Naive B cell (primary cell): ENCODE results near the gene TMEM214. TPM values are rescaled to one million over a fixed set of nuclear protein-coding genes. Genes with fewer than 3 reads are reported as not detected.

ENCODE experiments used
- ATAC-seq, 2 donors: fragments of 150-1000 bp; cut with Tn5 transposase; 2 replicates each; pipeline ENCODE4 v1.10.0; 2021; ENCODE audit warnings: low read depth in 2 of 2, mild to moderate bottlenecking in 2 of 2, moderate library complexity in 2 of 2
- DNase-seq: peaks from one replicate; pipeline ENCODE4 v3.0.0; 2022
- H3K27ac Mint-ChIP-seq, 6 donors: one replicate each; pipeline ENCODE4 v1.8.0; 2020 to 2022; ENCODE audit warnings: mild to moderate bottlenecking in 6 of 6, mixed read lengths in 6 of 6, moderate library complexity in 5 of 6, inconsistent platforms in 2 of 6
- H3K27me3 Mint-ChIP-seq, 3 donors: one replicate each; pipeline ENCODE4 v1.8.0; 2021 to 2022; ENCODE audit warnings: mixed read lengths in 3 of 3, mild to moderate bottlenecking in 1 of 3
- H3K36me3 Mint-ChIP-seq, 2 donors: one replicate each; pipeline ENCODE4 v1.8.0; 2020 to 2022; ENCODE audit warnings: mixed read lengths in 2 of 2, inconsistent platforms in 1 of 2, mild to moderate bottlenecking in 1 of 2
- H3K4me1 Mint-ChIP-seq, 3 donors: one replicate each; pipeline ENCODE4 v1.8.0; 2020 to 2022; ENCODE audit warnings: mixed read lengths in 3 of 3, inconsistent platforms in 1 of 3, mild to moderate bottlenecking in 1 of 3, moderate library complexity in 1 of 3
- H3K4me3 Mint-ChIP-seq, 8 donors: one replicate each; pipeline ENCODE4 v1.8.0; 2020 to 2022; ENCODE audit warnings: mild to moderate bottlenecking in 8 of 8, mixed read lengths in 8 of 8, moderate library complexity in 8 of 8, inconsistent platforms in 2 of 8
- H3K9me3 Mint-ChIP-seq, 7 donors: one replicate each; pipeline ENCODE4 v1.8.0; 2020 to 2022; ENCODE audit warnings: mixed read lengths in 7 of 7, mild to moderate bottlenecking in 5 of 7, inconsistent platforms in 2 of 7, moderate library complexity in 1 of 7
- polyA plus RNA-seq, 6 donors: library from polyadenylated mRNA; unstranded; fragments of 300-500 nt; fragmentation: Illumina TruSeq; gene quantifications; one replicate each; pipeline ENCODE4 v1.2.3, GENCODE V29; 2021; ENCODE audit warnings: low read depth in 6 of 6

TMEM214 gene
- polyA plus RNA-seq, 6 donors from 2014 or later, result 16.6 to 32.9 (median 24.6) TPM

DNA sequence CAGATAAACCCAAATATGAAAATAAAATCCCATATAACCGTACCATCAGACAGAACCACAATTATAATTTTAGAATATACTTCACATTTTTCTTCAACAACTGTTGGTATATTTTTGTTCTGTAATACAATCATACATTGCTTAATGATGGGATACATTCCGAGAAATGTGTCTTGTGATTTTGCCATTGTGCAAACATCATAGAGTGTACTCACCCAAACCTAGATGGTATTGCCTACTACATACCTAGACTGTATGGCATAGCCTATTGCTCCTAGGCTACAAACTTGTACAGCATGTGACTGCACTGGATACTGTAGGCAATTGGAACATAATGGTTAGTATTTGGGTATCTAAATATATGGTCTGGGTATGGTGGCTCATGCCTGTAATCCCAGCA, 31.8 kb upstream of the TMEM214 start:
- ATAC-seq, result no peak
- no peaks in the 10 kb centered on the region for H3K9me3 Mint-ChIP-seq
- no peaks in the 10 kb centered on the region for H3K36me3 Mint-ChIP-seq
- DNase-seq, result no peak
- H3K27ac Mint-ChIP-seq, result no peak overlapping the region
- peaks cover 0 to 4% (median 0%) of the 10 kb centered on the region in 3 donors for H3K4me1 Mint-ChIP-seq
- H3K4me3 Mint-ChIP-seq, result no peak overlapping the region
- peaks cover 9 to 38% (median 34%) of the 10 kb centered on the region in 3 donors for H3K27me3 Mint-ChIP-seq

GRCh38 chr2:27001950-27002349, 30.8 kb upstream of the TMEM214 start:
- ATAC-seq, result no peak
- Mint-ChIP-seq H3K4me3 (no peak overlapping the region), H3K9me3 (no peaks in the 10 kb centered on the region), H3K27ac (peak overlapping the region in 1 of 6 donors; percentile 68), H3K36me3 (no peaks in the 10 kb centered on the region), H3K27me3 (peaks cover 9 to 39% (median 38%) of the 10 kb centered on the region in 3 donors), H3K4me1 (peaks cover 0 to 4% (median 0%) of the 10 kb centered on the region in 3 donors)
- no peak for DNase-seq

GRCh38 chr2:27003007-27003406, 29.8 kb upstream of the TMEM214 start:
- Mint-ChIP-seq H3K36me3 (no peaks in the 10 kb centered on the region), H3K9me3 (no peaks in the 10 kb centered on the region), H3K27me3 (peaks cover 9 to 38% (median 33%) of the 10 kb centered on the region in 3 donors), H3K27ac (no peak overlapping the region), H3K4me1 (peaks cover 0 to 4% (median 0%) of the 10 kb centered on the region in 3 donors), H3K4me3 (no peak overlapping the region)
- ATAC-seq (no peak), DNase-seq (no peak)

- no peak for ATAC-seq
- no peaks in the 10 kb centered on the region for H3K9me3 Mint-ChIP-seq
- H3K4me1 Mint-ChIP-seq, result peaks cover 0 to 4% (median 0%) of the 10 kb centered on the region in 3 donors
Observed at GRCh38 chr2:27003857-27004256, 28.9 kb upstream of the TMEM214 start.

DNA sequence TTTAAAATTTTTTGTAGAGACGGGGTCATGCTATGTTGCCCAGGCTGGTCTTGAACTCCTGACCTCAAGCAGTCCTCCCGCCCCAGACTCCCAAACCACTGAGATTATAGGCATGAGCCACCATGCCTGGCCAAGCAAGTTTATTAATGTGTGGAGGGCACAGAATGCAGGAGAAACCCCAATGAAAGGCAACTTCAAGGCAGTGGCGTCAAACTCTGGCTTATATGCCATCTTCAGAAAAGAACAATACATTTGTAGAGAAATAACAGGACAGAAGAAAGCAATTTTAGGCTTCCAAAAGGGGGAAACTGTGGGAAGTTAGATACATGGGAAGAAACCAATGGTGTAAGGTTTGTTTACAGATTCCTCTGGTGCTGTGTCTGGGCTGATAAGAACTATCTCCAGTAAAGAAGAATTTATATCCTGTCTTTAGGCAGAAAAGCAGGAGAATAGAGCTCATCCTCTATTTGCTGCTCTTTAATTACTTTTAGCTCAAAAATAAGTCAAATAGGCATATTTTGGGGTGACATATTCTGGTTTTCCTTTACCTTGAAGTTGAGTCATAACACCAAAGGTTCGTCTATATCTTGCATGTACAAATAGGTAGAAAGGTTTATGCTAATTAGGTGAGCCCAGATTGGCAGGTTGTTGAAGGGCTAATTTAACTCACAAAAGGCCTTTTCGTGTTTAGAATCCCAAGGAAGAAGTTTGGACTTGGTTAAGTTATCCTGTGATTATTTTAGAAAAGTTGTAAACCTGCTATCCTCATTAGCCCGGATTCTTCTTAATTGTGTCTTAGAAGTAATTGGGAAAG, 26.0 kb upstream of the TMEM214 start:
- Mint-ChIP-seq H3K4me1 (no peaks in the 10 kb centered on the region), H3K9me3 (no peaks in the 10 kb centered on the region), H3K4me3 (no peak overlapping the region), H3K36me3 (no peaks in the 10 kb centered on the region), H3K27me3 (peaks cover 4 to 30% (median 24%) of the 10 kb centered on the region in 3 donors), H3K27ac (peak overlapping the region in 1 of 6 donors; percentile 27)
- ATAC-seq (no peak), DNase-seq (no peak)

More at GRCh38 chr2:27003857-27004256, 28.9 kb upstream of the TMEM214 start:
- no peaks in the 10 kb centered on the region for H3K36me3 Mint-ChIP-seq
- H3K27ac Mint-ChIP-seq, result no peak overlapping the region
- peaks cover 9 to 35% (median 30%) of the 10 kb centered on the region in 3 donors for H3K27me3 Mint-ChIP-seq
- DNase-seq, result no peak
- H3K4me3 Mint-ChIP-seq, result no peak overlapping the region

DNA sequence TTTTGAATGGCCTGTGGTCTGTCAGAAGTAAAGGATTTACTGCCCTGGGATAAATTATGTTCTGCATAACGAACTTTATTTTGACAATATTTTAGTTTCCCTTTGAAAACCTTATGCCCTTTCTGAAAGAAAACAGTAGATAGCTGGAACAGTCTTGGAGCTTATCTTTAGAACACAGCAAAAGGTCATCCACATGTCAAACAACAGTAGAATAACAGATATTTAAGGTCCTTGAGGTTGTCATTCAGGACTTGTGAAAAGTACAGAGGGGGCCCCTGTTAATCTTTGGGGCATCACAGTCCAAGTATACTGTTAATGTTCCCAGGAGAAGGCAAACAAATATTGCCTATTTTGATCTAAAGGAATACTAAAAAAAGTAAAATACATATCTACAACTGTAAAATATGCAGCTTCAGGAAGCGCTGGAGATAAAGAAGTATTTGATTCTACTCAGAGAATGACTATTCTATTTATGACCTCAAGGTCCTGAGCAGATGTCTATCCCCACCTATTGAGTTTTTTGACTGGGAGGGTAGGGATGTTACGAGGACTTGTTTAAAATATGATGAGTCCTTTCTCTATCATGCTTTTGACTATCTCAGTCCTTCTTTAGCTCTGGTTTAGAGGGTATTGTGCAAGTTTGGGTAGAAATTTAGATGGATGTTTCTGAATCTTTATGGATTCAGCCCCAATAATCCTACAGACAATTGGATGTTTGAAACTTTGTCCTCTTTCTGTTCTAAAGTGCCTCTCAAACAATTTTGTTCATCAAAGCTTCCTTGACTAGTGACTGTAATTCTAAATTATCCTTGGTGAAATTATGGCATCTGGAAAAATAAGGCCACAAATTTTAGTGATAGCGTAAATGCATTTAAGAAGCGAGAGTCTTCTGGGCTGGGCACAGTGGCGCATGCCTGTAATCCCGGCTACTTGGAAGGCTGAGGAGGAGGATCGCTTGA, 25.1 kb upstream of the TMEM214 start:
- no peak for ATAC-seq
- H3K27ac Mint-ChIP-seq, result no peak overlapping the region
- H3K27me3 Mint-ChIP-seq, result peaks cover 8 to 36% (median 24%) of the 10 kb centered on the region in 3 donors
- H3K4me1 Mint-ChIP-seq, result no peaks in the 10 kb centered on the region
- H3K4me3 Mint-ChIP-seq, result no peak overlapping the region
- H3K36me3 Mint-ChIP-seq, result no peaks in the 10 kb centered on the region
- no peak for DNase-seq
- H3K9me3 Mint-ChIP-seq, result no peaks in the 10 kb centered on the region

DNA sequence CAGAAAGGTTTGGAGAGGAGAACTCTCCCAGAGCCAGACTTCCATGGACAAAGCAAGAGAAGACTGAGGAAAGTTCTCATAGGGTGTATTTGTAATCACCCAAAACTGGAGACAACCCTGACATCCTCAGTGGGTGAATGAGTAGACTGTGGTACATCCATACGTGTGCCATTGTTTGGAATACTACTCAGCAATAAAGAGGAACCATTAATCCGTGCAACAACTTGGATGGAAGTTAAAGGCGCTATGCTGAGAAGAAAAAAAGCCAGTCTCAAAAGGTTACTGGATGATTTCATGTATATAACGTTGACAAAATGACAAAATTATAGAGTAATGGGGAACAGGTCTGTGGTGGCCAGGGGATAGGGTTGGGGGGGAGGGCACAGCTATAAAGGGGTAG, 24.1 kb upstream of the TMEM214 start:
- Mint-ChIP-seq H3K27ac (no peak overlapping the region), H3K27me3 (peaks cover 5 to 35% (median 20%) of the 10 kb centered on the region in 3 donors), H3K4me3 (no peak overlapping the region), H3K36me3 (no peaks in the 10 kb centered on the region), H3K4me1 (no peaks in the 10 kb centered on the region), H3K9me3 (no peaks in the 10 kb centered on the region)
- ATAC-seq, result no peak
- no peak for DNase-seq

DNA sequence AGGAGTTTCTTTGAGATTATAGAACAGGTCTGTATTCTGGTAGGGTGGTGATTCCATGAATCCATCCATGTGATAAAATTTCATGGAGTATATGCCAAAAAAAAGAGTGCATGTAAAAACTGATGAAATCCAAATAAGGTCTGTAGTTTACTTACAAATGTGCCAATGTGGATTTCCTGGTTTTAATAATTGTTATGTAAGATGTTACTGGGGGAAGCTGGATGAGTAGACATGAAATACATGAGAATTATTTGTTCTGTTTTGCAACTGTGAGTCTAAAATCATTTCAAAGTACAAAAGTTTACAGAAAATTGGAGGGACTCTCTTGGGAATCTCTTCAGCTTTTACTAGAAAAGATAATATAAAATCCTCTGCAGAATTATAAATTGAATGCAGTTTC, 23.7 kb upstream of the TMEM214 start:
- DNase-seq (no peak), ATAC-seq (no peak)
- Mint-ChIP-seq H3K27me3 (peaks cover 5 to 31% (median 16%) of the 10 kb centered on the region in 3 donors), H3K9me3 (no peaks in the 10 kb centered on the region), H3K4me1 (no peaks in the 10 kb centered on the region), H3K4me3 (no peak overlapping the region), H3K27ac (no peak overlapping the region), H3K36me3 (no peaks in the 10 kb centered on the region)

DNA sequence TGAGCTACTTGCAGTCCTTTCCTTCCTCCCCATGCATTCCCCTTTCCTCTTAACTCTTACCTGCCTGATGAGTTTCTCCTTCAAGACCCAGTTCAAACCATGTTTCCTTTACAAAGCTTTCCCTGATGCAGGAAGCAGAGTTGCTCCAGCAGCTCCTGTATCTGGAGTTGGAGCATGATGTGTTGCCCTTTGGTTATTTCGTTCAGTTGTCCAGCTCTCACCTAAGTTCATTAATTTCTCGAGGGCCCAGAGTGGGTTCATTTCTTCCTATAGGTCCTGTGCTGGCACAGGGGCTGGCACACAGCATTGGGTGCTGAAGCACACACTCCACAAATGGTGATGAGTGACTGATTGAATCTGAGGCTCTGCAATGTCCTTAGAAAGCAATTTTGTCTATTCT, 23.0 kb upstream of the TMEM214 start:
- Mint-ChIP-seq H3K27me3 (peaks cover 5 to 26% (median 16%) of the 10 kb centered on the region in 3 donors), H3K4me1 (no peaks in the 10 kb centered on the region), H3K4me3 (no peak overlapping the region), H3K36me3 (no peaks in the 10 kb centered on the region), H3K27ac (peak overlapping the region in 1 of 6 donors; percentile 18), H3K9me3 (no peaks in the 10 kb centered on the region)
- no peak for ATAC-seq
- no peak for DNase-seq

DNA sequence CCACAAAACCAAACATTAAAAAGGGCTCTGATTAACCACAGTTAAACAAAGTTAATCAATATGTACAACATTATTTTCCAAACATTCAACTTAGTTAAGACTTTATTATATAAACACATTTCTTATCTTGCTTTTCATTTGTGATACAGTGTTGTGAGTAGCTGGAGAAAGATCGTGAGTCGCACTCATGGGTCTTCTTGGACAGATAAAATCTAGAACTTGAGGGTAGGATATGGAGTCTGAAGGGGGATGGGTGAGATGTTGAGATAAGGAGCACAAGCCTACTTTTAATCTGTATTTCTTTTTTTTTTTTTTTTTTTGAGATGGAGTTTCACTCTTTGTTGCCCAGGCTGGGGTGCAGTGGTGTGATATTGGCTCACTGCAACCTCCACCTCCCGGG, 22.6 kb upstream of the TMEM214 start:
- Mint-ChIP-seq H3K36me3 (no peaks in the 10 kb centered on the region), H3K4me3 (no peak overlapping the region), H3K27ac (peak overlapping the region in 1 of 6 donors; percentile 10), H3K9me3 (no peaks in the 10 kb centered on the region), H3K4me1 (no peaks in the 10 kb centered on the region), H3K27me3 (peaks cover 5 to 24% (median 13%) of the 10 kb centered on the region in 3 donors)
- DNase-seq (no peak), ATAC-seq (no peak)

DNA sequence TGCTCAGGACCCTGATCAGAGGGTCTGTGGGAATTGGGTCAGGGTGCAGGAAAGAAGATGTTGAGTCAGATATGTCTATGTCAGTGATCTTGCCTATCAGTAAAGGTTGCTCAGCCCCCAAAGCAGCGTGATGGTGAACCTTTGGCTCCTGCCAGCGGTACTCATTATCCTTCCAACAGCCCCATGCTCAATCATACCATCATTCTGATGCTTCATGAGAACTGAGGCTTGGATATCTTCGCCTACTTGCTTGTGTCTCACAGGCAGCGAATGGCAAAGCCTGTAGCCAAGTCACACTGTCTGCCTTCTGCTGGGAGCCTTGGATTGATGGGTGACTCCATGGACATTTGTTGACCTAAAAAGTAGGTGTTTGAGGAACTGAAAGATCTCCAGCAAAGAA, 19.0 kb upstream of the TMEM214 start:
- Mint-ChIP-seq H3K36me3 (no peaks in the 10 kb centered on the region), H3K4me3 (no peak overlapping the region), H3K27me3 (peaks cover 5 to 14% (median 7%) of the 10 kb centered on the region in 3 donors), H3K4me1 (no peaks in the 10 kb centered on the region), H3K9me3 (no peaks in the 10 kb centered on the region), H3K27ac (no peak overlapping the region)
- DNase-seq (no peak), ATAC-seq (no peak)

DNA sequence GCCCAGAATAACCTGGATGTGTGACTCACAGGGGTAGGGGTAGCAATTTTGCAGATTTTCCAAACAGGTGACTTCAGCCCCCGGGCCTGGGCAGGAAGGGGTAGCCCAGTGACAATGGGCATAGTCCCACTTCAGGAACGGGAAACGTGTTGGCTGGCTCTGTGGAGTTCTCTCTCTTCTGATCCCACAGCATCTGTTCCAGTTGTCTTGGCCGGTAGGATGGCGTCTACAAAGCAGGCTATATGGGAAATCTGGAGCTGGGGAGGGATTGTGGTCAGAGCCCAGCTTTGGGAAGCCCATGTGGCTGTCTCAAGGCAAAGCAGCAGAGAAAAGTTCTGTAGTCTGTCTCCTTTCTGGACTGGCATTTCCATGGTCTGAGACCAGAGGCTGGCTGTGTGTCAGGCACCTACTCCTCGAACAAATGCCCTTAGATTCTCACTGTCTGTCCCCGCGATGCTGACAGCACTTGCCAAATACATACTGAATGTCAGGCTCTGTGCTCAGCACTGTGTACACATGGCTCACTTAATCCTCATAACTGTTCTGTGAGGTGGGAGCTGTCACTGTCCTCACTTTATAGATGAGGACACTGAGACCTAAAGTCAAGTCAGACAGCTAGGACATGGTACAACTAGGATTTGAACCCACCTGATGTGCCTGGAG, 17.9 kb upstream of the TMEM214 start:
- Mint-ChIP-seq H3K4me1 (no peaks in the 10 kb centered on the region), H3K27me3 (peaks cover under 1 to 11% (median 5%) of the 10 kb centered on the region in 3 donors), H3K27ac (peak overlapping the region in 1 of 6 donors; percentile 15), H3K4me3 (peak overlapping the region in 1 of 8 donors; percentile 47), H3K9me3 (no peaks in the 10 kb centered on the region), H3K36me3 (no peaks in the 10 kb centered on the region)
- ATAC-seq (no peak), DNase-seq (no peak)

DNA sequence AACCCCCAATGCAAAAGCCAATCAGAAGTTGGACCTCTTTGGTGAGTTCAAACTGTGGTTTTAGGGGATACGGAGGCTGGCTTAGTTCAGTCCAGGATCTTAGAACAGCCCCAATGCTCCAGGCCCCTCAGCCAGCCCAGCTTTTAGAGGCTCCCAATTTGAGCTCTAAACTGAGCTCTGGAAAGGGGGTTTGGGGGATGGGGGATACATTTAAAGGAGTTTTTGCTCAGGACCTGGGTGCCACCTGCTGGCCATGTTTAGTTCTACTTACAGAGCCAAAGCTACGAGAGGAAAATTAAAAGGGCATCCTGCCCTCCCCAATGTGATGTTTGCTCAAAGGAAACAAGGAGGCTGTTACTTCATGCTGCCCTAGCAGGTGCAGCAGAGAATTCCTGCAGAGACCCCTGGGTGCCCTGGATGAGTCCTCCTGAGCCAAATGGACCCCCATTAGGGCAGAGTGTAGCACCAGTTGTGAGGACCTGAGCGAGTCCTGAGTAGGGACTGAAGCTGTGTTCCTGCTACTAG, 15.9 kb upstream of the TMEM214 start:
- DNase-seq (no peak), ATAC-seq (peak in 1 of 2 donors; percentile 58)
- no peaks in the 10 kb centered on the region for H3K4me1 Mint-ChIP-seq
- H3K27ac Mint-ChIP-seq, result peak overlapping the region in 1 of 6 donors; percentile 80
- peaks cover 0 to 9% (median 5%) of the 10 kb centered on the region in 3 donors for H3K27me3 Mint-ChIP-seq
- H3K36me3 Mint-ChIP-seq, result no peaks in the 10 kb centered on the region
- H3K4me3 Mint-ChIP-seq, result no peak overlapping the region
- no peaks in the 10 kb centered on the region for H3K9me3 Mint-ChIP-seq
